ENCODE results near the gene LOC128125822.

Gene LOC128125822

GRCh38 chr6:63553900-63554299 is 18.4 kb upstream of the LOC128125822 start:
- Mint-ChIP-seq H3K36me3 (no peaks in the 10 kb centered on the region), H3K27ac (no peak overlapping the region), H3K9me3 (no peaks in the 10 kb centered on the region), H3K27me3 (ENCODE audit: low read depth in 2 of 2) (peaks cover 12 to 14% of the 10 kb centered on the region in 2 donors), H3K4me1 (no peaks in the 10 kb centered on the region), H3K4me3 (no peak overlapping the region)
- DNase-seq (no peak), ATAC-seq (no peak)
- Histone ChIP-seq H3K9me3 (ENCODE audit: control insufficient read depth, insufficient read depth, low read length) (no peaks in the 10 kb centered on the region), H3K27me3 (ENCODE audit: control insufficient read depth, insufficient read depth, low read length) (no peaks in the 10 kb centered on the region), H3K27ac (ENCODE audit: low read length) (no peak overlapping the region), H3K36me3 (ENCODE audit: control insufficient read depth, insufficient read depth, low read length) (no peaks in the 10 kb centered on the region), H3K4me3 (ENCODE audit: low read length) (no peak overlapping the region), H3K4me1 (ENCODE audit: control insufficient read depth, insufficient read depth, low read length) (no peaks in the 10 kb centered on the region)
- no peak for TF ChIP-seq CTCF (IDR thresholded peaks at IDR 0.05)
- 60% methylated on average over 1 of the region's 1 CpG for WGBS (ENCODE audit: insufficient coverage)
- intact Hi-C loops (cut with micrococcal nuclease), result no loop called here

- intact Hi-C loops (cut with micrococcal nuclease), result no loop called here
- no peaks in the 10 kb centered on the region for H3K4me1 Mint-ChIP-seq
- no peaks in the 10 kb centered on the region for H3K27me3 ChIP-seq (ENCODE audit: control insufficient read depth, insufficient read depth, low read length)
- TF ChIP-seq CTCF (IDR thresholded peaks at IDR 0.05), result no peak
- H3K9me3 Mint-ChIP-seq, result no peaks in the 10 kb centered on the region
- H3K9me3 ChIP-seq (ENCODE audit: control insufficient read depth, insufficient read depth, low read length), result no peaks in the 10 kb centered on the region
- no peaks in the 10 kb centered on the region for H3K36me3 ChIP-seq (ENCODE audit: control insufficient read depth, insufficient read depth, low read length)
- no peak overlapping the region for H3K4me3 Mint-ChIP-seq
- WGBS (ENCODE audit: insufficient coverage), result 92% methylated on average over 1 of the region's 1 CpG
- H3K27ac Mint-ChIP-seq, result no peak overlapping the region
- H3K27ac ChIP-seq (ENCODE audit: low read length), result no peak overlapping the region
- no peak overlapping the region for H3K4me3 ChIP-seq (ENCODE audit: low read length)
- no peak for ATAC-seq
- H3K27me3 Mint-ChIP-seq (ENCODE audit: low read depth in 2 of 2), result peaks cover 12 to 16% of the 10 kb centered on the region in 2 donors
- H3K36me3 Mint-ChIP-seq, result no peaks in the 10 kb centered on the region
- no peak for DNase-seq
- no peaks in the 10 kb centered on the region for H3K4me1 ChIP-seq (ENCODE audit: control insufficient read depth, insufficient read depth, low read length)
Observed at GRCh38 chr6:63554782-63555181, 17.5 kb upstream of the LOC128125822 start.

GRCh38 chr6:63556369-63556768 is 15.9 kb upstream of the LOC128125822 start:
- DNase-seq (no peak), ATAC-seq (no peak)
- no peaks in the 10 kb centered on the region for H3K27me3 ChIP-seq (ENCODE audit: control insufficient read depth, insufficient read depth, low read length)
- H3K27ac Mint-ChIP-seq, result no peak overlapping the region
- H3K4me1 ChIP-seq (ENCODE audit: control insufficient read depth, insufficient read depth, low read length), result no peaks in the 10 kb centered on the region
- H3K4me1 Mint-ChIP-seq, result no peaks in the 10 kb centered on the region
- intact Hi-C loops (cut with micrococcal nuclease), result no loop called here
- no peaks in the 10 kb centered on the region for H3K36me3 ChIP-seq (ENCODE audit: control insufficient read depth, insufficient read depth, low read length)
- WGBS (ENCODE audit: insufficient coverage), result 84% methylated on average over 3 of the region's 4 CpGs
- H3K27me3 Mint-ChIP-seq (ENCODE audit: low read depth in 2 of 2), result peaks cover 13 to 16% of the 10 kb centered on the region in 2 donors
- H3K27ac ChIP-seq (ENCODE audit: low read length), result no peak overlapping the region
- no peaks in the 10 kb centered on the region for H3K36me3 Mint-ChIP-seq
- no peak overlapping the region for H3K4me3 Mint-ChIP-seq
- H3K9me3 Mint-ChIP-seq, result no peaks in the 10 kb centered on the region
- H3K9me3 ChIP-seq (ENCODE audit: control insufficient read depth, insufficient read depth, low read length), result no peaks in the 10 kb centered on the region
- no peak for TF ChIP-seq CTCF (IDR thresholded peaks at IDR 0.05)
- no peak overlapping the region for H3K4me3 ChIP-seq (ENCODE audit: low read length)

GRCh38 chr6:63558278-63558677 is 14.0 kb upstream of the LOC128125822 start:
- intact Hi-C loops (cut with micrococcal nuclease), result no loop called here
- Mint-ChIP-seq H3K27ac (no peak overlapping the region), H3K4me3 (no peak overlapping the region), H3K27me3 (ENCODE audit: low read depth in 2 of 2) (peaks cover 16% of the 10 kb centered on the region in 2 donors), H3K9me3 (no peaks in the 10 kb centered on the region), H3K4me1 (no peaks in the 10 kb centered on the region), H3K36me3 (no peaks in the 10 kb centered on the region)
- H3K4me3 ChIP-seq (ENCODE audit: low read length), result no peak overlapping the region
- H3K27ac ChIP-seq (ENCODE audit: low read length), result no peak overlapping the region
- no peak for DNase-seq
- H3K36me3 ChIP-seq (ENCODE audit: control insufficient read depth, insufficient read depth, low read length), result no peaks in the 10 kb centered on the region
- ATAC-seq, result no peak
- H3K4me1 ChIP-seq (ENCODE audit: control insufficient read depth, insufficient read depth, low read length), result no peaks in the 10 kb centered on the region
- no peak for TF ChIP-seq CTCF (IDR thresholded peaks at IDR 0.05)
- H3K9me3 ChIP-seq (ENCODE audit: control insufficient read depth, insufficient read depth, low read length), result no peaks in the 10 kb centered on the region
- no peaks in the 10 kb centered on the region for H3K27me3 ChIP-seq (ENCODE audit: control insufficient read depth, insufficient read depth, low read length)
